ENCODE data around the gene PEMT.

DNA sequence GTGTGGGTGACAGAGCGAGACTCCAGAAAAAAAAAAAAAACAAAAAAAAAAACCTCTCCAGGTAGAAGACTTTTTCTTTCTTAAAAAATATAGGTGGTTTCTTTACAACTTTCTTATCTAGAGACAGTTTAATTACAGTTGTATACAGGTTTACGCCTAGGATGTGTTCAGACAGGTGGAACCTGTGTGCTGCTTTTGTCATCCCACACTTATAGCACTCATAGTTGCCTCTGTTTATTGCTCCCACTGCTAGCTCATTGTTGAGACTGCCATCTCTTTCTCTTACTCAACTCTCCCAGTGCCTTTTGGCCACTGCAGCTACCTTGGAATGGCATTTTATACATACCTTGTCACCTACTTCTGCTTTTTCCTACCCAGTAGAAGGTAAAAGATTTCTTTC, 133.8 kb downstream of the PEMT start:
- TF ChIP-seq, protein P1, sequence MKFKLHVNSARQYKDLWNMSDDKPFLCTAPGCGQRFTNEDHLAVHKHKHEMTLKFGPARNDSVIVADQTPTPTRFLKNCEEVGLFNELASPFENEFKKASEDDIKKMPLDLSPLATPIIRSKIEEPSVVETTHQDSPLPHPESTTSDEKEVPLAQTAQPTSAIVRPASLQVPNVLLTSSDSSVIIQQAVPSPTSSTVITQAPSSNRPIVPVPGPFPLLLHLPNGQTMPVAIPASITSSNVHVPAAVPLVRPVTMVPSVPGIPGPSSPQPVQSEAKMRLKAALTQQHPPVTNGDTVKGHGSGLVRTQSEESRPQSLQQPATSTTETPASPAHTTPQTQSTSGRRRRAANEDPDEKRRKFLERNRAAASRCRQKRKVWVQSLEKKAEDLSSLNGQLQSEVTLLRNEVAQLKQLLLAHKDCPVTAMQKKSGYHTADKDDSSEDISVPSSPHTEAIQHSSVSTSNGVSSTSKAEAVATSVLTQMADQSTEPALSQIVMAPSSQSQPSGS (tag by site-specific recombination; IDR thresholded peaks at IDR 0.05; ENCODE audit: low read depth) = no peak
- no peak for TF ChIP-seq ZNF362 (tag by site-specific recombination; IDR thresholded peaks at IDR 0.05)
- TF ChIP-seq PRDM1 (tag by site-specific recombination; IDR thresholded peaks at IDR 0.05) = no peak
- no peak for TF ChIP-seq ZNF48 (tag by site-specific recombination; IDR thresholded peaks at IDR 0.05)
- TF ChIP-seq ZBTB7A (tag by site-specific recombination; IDR thresholded peaks at IDR 0.05; ENCODE audit: low read depth) = no peak
- TF ChIP-seq, protein P2, sequence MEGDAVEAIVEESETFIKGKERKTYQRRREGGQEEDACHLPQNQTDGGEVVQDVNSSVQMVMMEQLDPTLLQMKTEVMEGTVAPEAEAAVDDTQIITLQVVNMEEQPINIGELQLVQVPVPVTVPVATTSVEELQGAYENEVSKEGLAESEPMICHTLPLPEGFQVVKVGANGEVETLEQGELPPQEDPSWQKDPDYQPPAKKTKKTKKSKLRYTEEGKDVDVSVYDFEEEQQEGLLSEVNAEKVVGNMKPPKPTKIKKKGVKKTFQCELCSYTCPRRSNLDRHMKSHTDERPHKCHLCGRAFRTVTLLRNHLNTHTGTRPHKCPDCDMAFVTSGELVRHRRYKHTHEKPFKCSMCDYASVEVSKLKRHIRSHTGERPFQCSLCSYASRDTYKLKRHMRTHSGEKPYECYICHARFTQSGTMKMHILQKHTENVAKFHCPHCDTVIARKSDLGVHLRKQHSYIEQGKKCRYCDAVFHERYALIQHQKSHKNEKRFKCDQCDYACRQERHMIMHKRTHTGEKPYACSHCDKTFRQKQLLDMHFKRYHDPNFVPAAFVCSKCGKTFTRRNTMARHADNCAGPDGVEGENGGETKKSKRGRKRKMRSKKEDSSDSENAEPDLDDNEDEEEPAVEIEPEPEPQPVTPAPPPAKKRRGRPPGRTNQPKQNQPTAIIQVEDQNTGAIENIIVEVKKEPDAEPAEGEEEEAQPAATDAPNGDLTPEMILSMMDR (tag by site-specific recombination; IDR thresholded peaks at IDR 0.05) = no peak
- TF ChIP-seq, protein P3, sequence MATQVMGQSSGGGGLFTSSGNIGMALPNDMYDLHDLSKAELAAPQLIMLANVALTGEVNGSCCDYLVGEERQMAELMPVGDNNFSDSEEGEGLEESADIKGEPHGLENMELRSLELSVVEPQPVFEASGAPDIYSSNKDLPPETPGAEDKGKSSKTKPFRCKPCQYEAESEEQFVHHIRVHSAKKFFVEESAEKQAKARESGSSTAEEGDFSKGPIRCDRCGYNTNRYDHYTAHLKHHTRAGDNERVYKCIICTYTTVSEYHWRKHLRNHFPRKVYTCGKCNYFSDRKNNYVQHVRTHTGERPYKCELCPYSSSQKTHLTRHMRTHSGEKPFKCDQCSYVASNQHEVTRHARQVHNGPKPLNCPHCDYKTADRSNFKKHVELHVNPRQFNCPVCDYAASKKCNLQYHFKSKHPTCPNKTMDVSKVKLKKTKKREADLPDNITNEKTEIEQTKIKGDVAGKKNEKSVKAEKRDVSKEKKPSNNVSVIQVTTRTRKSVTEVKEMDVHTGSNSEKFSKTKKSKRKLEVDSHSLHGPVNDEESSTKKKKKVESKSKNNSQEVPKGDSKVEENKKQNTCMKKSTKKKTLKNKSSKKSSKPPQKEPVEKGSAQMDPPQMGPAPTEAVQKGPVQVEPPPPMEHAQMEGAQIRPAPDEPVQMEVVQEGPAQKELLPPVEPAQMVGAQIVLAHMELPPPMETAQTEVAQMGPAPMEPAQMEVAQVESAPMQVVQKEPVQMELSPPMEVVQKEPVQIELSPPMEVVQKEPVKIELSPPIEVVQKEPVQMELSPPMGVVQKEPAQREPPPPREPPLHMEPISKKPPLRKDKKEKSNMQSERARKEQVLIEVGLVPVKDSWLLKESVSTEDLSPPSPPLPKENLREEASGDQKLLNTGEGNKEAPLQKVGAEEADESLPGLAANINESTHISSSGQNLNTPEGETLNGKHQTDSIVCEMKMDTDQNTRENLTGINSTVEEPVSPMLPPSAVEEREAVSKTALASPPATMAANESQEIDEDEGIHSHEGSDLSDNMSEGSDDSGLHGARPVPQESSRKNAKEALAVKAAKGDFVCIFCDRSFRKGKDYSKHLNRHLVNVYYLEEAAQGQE (tag by site-specific recombination; IDR thresholded peaks at IDR 0.05) = no peak
- no peak for TF ChIP-seq ZXDB (tag by site-specific recombination; IDR thresholded peaks at IDR 0.05)
- TF ChIP-seq, protein P4, sequence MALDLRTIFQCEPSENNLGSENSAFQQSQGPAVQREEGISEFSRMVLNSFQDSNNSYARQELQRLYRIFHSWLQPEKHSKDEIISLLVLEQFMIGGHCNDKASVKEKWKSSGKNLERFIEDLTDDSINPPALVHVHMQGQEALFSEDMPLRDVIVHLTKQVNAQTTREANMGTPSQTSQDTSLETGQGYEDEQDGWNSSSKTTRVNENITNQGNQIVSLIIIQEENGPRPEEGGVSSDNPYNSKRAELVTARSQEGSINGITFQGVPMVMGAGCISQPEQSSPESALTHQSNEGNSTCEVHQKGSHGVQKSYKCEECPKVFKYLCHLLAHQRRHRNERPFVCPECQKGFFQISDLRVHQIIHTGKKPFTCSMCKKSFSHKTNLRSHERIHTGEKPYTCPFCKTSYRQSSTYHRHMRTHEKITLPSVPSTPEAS (tag by site-specific recombination; IDR thresholded peaks at IDR 0.05) = no peak
- no peak for TF ChIP-seq SP3 (tag by site-specific recombination; IDR thresholded peaks at IDR 0.05)
- TF ChIP-seq, protein P5, sequence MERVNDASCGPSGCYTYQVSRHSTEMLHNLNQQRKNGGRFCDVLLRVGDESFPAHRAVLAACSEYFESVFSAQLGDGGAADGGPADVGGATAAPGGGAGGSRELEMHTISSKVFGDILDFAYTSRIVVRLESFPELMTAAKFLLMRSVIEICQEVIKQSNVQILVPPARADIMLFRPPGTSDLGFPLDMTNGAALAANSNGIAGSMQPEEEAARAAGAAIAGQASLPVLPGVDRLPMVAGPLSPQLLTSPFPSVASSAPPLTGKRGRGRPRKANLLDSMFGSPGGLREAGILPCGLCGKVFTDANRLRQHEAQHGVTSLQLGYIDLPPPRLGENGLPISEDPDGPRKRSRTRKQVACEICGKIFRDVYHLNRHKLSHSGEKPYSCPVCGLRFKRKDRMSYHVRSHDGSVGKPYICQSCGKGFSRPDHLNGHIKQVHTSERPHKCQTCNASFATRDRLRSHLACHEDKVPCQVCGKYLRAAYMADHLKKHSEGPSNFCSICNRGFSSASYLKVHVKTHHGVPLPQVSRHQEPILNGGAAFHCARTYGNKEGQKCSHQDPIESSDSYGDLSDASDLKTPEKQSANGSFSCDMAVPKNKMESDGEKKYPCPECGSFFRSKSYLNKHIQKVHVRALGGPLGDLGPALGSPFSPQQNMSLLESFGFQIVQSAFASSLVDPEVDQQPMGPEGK (tag by site-specific recombination; IDR thresholded peaks at IDR 0.05) = no peak

Data from HEK293 (cell line).